ENCODE measurements around the gene TGFB1I1.

Gene TGFB1I1

GRCh38 chr16:31460582-31461002, 11.4 kb upstream of the TGFB1I1 start:
- no peak overlapping the region for H3K4me3 ChIP-seq (IDR thresholded peaks at IDR 0.05; ENCODE audit: insufficient read depth, low read depth, low read length)
- 0 out of 2 replicates have a peak overlapping the region, but pooled peaks have one; percentile 29 for H2AFZ ChIP-seq (ENCODE audit: low read depth)
- H3K36me3 ChIP-seq (ENCODE audit: insufficient read depth): no peaks in the 10 kb centered on the region
- H4K20me1 ChIP-seq (ENCODE audit: insufficient read depth): no peaks in the 10 kb centered on the region
- H3K27ac ChIP-seq: no peak overlapping the region
- peak overlapping the region; percentile 85 for H3K4me2 ChIP-seq
- no peaks in the 10 kb centered on the region for H3K27me3 ChIP-seq (ENCODE audit: insufficient read depth, low read depth)
- no peak overlapping the region for H3K9ac ChIP-seq
- TF ChIP-seq, protein P1, sequence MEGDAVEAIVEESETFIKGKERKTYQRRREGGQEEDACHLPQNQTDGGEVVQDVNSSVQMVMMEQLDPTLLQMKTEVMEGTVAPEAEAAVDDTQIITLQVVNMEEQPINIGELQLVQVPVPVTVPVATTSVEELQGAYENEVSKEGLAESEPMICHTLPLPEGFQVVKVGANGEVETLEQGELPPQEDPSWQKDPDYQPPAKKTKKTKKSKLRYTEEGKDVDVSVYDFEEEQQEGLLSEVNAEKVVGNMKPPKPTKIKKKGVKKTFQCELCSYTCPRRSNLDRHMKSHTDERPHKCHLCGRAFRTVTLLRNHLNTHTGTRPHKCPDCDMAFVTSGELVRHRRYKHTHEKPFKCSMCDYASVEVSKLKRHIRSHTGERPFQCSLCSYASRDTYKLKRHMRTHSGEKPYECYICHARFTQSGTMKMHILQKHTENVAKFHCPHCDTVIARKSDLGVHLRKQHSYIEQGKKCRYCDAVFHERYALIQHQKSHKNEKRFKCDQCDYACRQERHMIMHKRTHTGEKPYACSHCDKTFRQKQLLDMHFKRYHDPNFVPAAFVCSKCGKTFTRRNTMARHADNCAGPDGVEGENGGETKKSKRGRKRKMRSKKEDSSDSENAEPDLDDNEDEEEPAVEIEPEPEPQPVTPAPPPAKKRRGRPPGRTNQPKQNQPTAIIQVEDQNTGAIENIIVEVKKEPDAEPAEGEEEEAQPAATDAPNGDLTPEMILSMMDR (conservative IDR thresholded peaks at IDR 0.05; ENCODE audit: low read depth, low read length): peak; percentile 62
- H3K4me1 ChIP-seq (ENCODE audit: low read depth, poor library complexity, severe bottlenecking): peaks cover 24% of the 10 kb centered on the region
- peaks cover 39% of the 10 kb centered on the region for H3K79me2 ChIP-seq (ENCODE audit: insufficient read depth, low read depth)

- H3K9ac ChIP-seq: no peak overlapping the region
- H3K36me3 ChIP-seq (ENCODE audit: insufficient read depth): no peaks in the 10 kb centered on the region
- H3K27ac ChIP-seq: no peak overlapping the region
- H2AFZ ChIP-seq (ENCODE audit: low read depth): no peak overlapping the region
- no peak overlapping the region for H3K4me2 ChIP-seq
- peaks cover 24% of the 10 kb centered on the region for H3K4me1 ChIP-seq (ENCODE audit: low read depth, poor library complexity, severe bottlenecking)
- no peak overlapping the region for H3K4me3 ChIP-seq (IDR thresholded peaks at IDR 0.05; ENCODE audit: insufficient read depth, low read depth, low read length)
- H3K27me3 ChIP-seq (ENCODE audit: insufficient read depth, low read depth): no peaks in the 10 kb centered on the region
- TF ChIP-seq, protein P1 (conservative IDR thresholded peaks at IDR 0.05; ENCODE audit: low read depth, low read length): no peak
- peaks cover 33% of the 10 kb centered on the region for H3K79me2 ChIP-seq (ENCODE audit: insufficient read depth, low read depth)
- H4K20me1 ChIP-seq (ENCODE audit: insufficient read depth): no peaks in the 10 kb centered on the region
These were observed 10.6 kb upstream of the TGFB1I1 start for GRCh38 chr16:31461201-31461920.

GRCh38 chr16:31461921-31462804, 9.8 kb upstream of the TGFB1I1 start:
- H2AFZ ChIP-seq (ENCODE audit: low read depth): no peak overlapping the region
- H4K20me1 ChIP-seq (ENCODE audit: insufficient read depth): no peaks in the 10 kb centered on the region
- peaks cover 25% of the 10 kb centered on the region for H3K79me2 ChIP-seq (ENCODE audit: insufficient read depth, low read depth)
- peaks cover 16% of the 10 kb centered on the region for H3K4me1 ChIP-seq (ENCODE audit: low read depth, poor library complexity, severe bottlenecking)
- H3K36me3 ChIP-seq (ENCODE audit: insufficient read depth): no peaks in the 10 kb centered on the region
- H3K27ac ChIP-seq: no peak overlapping the region
- H3K9ac ChIP-seq: no peak overlapping the region
- H3K4me3 ChIP-seq (IDR thresholded peaks at IDR 0.05; ENCODE audit: insufficient read depth, low read depth, low read length): no peak overlapping the region
- no peaks in the 10 kb centered on the region for H3K27me3 ChIP-seq (ENCODE audit: insufficient read depth, low read depth)
- TF ChIP-seq, protein P1 (conservative IDR thresholded peaks at IDR 0.05; ENCODE audit: low read depth, low read length): no peak
- H3K4me2 ChIP-seq: no peak overlapping the region

DNA sequence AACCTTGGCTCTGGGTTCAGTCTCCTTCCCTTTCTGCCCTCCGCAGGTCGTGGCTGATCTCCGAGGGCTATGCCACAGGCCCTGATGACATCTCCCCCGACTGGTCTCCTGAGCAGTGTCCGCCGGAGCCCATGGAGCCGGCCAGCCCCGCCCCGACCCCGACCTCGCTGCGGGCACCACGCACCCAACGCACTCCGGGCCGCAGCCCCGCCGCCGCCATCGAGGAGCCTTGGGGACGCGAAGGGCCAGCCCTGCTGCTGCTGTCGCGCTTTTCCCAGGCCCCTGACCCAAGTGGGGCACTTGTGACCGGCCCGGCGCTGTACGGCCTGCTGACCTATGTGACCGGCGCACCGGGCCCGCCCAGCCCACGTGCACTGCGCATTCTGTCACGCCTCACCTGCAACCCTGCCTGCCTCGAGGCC, 7.6 kb upstream of the TGFB1I1 start:
- H3K27ac ChIP-seq: no peak overlapping the region
- peaks cover 11% of the 10 kb centered on the region for H3K4me1 ChIP-seq (ENCODE audit: low read depth, poor library complexity, severe bottlenecking)
- TF ChIP-seq, protein P1 (conservative IDR thresholded peaks at IDR 0.05; ENCODE audit: low read depth, low read length): no peak
- no peaks in the 10 kb centered on the region for H3K36me3 ChIP-seq (ENCODE audit: insufficient read depth)
- H3K27me3 ChIP-seq (ENCODE audit: insufficient read depth, low read depth): no peaks in the 10 kb centered on the region
- H3K79me2 ChIP-seq (ENCODE audit: insufficient read depth, low read depth): peaks cover 10% of the 10 kb centered on the region; the same call in 1 of the 2 replicates
- no peak overlapping the region for H2AFZ ChIP-seq (ENCODE audit: low read depth)
- H3K4me3 ChIP-seq (IDR thresholded peaks at IDR 0.05; ENCODE audit: insufficient read depth, low read depth, low read length): no peak overlapping the region
- H3K4me2 ChIP-seq: no peak overlapping the region
- H3K9ac ChIP-seq: no peak overlapping the region
- H4K20me1 ChIP-seq (ENCODE audit: insufficient read depth): no peaks in the 10 kb centered on the region
